NCI-H526 (cell line): Measurements from ENCODE around the gene DCDC2.
"Not testable (repeated sequence)": the region's sequence is repeated elsewhere in the genome, so short reads cannot be mapped to it uniquely, and the experiment has no call there.

Experiments
- DNase-seq, 2 experiments: peaks; one replicate each; lab custom pipeline; 2025; lab: John Stamatoyannopoulos, UW

DCDC2 gene

DNA sequence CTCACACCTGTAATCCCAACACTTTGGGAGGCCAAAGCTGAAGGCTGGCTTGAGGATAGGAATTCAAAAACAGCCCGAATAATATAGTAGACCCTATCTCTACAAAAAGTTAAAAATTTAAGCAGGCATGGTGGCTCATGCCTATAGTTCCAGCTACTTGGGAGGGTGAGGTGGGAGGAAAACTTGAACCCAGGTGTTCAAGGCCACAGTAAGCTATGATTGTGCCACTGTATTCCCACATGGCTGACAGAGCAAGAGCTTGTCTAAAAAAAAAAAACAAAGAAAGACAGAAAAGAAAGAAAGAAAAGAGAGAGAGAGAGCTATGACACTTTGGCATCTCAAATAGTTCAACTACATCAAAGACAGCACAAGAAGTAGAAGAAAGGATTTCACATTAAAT, 33.2 kb downstream of the DCDC2 start:
- DNase-seq: no peak

DNA sequence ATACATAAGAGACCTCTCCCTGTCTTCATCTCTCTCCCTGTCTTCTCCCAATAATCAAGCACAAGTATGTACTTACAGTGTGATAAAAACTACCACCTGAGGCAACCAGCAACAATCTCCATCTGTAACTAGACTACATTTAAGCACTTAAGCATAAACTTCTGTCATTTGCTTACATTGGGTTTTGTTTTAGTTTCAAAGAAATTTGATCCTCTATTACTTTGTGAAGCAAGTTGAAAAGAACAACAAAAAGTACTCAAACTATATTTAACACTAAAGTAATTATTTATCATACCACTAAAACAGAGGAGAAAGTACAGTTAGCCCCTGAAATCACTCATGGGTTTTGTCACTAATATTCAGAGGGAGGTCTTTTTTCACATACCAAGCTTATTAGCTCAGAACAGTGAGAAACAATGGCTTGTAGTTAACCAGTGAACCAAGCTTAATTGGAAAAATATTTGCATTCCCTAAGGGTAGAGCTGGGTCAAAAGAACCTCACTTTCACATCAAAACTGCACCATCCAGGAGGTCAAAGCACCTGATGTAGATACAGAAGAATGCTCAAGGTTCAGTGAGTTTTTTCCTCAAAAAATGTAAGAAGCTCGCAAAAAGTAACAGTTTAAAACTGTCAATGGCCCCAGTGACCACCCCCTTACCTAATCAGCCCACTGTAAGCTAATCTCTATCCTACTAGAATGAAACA, 34.1 kb downstream of the DCDC2 start:
- peak; percentile 45 to 68 for DNase-seq

DNA sequence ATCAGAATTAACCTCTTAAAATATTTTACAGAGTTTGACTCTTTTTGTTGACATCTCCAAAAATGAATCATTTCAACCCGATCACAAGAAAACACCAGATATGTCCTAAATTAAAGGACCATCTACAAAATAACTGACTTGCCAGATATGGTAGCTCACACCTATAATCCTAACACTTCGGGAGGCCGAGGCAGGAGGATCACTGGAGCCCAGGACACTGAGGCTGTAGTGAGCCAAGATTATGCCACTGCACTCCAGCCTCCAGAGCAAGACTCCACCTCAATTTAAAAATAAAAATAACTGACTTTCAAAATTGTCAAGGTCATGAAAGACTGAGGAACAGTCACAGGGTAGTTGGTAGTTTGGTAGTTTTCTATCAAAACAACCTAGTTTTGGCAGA, 34.9 kb downstream of the DCDC2 start:
- no peak for DNase-seq

DNA sequence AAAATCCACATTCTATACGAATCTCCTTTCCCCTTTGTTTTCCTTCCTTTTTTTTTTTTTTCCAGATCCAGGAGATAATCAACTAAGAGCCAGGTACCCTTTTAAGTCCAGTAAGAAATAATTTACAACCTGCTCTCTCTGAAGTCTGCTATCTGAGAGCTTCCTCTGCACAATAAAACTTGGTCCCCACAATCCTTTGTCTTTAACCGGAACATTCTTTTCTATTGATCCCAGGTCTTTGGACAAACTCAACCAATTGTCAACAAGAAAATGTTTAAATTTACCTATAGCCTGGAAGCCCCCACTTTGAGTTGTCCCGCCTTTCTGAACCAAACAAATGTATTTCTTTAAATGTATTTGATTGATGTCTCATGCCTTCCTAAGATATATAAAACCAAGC, 35.4 kb downstream of the DCDC2 start:
- not testable (repeated sequence) for DNase-seq

DNA sequence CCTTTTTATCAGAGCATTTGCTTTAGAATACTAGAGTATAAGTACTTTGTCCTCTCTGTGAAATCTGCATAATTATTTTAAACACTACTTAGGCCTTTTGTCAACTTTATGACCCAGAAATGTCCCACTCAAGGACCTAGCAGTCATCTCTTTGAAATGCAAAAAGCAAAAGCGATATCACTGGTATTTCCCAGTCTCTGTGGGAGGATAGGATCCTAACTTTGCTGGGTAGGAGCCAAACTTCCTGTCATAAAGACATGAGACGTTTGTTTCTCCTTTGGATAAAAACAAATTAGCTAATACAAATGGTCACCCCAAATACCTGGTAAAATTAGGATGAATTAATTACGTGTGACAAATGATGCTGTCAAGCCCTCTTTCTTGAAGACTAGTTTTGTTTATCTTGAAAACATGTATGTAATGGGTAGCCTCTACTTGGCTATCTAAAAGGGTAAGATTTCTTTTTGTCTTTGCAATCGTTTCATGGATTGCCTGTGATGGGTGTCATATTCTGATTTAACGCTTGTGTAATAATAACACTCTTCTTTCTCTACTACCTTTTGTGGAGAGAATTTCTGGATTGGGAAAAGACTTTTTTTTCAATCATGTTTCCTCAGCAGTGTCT, 36.2 kb downstream of the DCDC2 start:
- DNase-seq: no peak

DNA sequence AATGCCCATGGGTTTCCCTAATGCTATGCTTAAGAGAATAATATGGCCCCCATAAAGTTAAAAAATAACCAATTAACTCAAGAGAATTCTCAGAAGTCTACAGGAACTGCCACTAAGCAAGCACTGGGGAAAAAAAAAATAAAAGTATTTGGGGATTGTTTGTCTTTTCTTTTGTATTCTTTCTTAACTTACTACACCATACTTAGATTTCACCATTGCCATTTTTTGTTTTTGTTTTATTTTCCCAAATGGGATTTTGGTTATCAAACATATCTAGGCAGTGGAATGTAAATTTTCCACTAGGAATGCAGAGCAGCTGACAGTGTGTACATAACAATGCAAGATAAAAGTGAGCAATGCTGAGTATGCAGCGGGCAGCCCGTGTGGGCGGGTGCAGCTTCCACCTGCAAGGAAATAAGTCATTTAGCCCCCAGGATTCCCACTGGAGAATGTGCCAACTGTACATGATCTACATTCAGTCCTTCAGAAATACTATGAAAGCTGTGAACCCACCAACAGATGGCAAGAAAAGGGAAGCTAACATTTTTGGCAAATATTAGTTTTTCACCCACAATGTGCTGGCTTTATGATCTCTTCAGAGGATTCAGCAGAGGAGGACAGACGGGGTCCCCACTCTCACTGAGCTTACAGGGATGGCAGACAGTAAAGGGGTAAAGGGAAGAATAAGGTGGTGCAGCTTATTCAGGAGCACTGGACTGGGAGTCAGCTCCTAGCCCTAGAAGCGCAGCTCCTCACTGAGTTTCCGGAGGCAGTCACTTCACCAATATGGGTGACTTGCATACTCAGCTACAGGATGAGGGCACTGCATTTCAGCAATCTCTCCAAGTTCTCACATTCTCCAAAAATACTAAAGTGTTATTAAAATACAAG, 44.4 kb downstream of the DCDC2 start:
- DNase-seq: peak in 1 of 2 experiments; percentile 17

DNA sequence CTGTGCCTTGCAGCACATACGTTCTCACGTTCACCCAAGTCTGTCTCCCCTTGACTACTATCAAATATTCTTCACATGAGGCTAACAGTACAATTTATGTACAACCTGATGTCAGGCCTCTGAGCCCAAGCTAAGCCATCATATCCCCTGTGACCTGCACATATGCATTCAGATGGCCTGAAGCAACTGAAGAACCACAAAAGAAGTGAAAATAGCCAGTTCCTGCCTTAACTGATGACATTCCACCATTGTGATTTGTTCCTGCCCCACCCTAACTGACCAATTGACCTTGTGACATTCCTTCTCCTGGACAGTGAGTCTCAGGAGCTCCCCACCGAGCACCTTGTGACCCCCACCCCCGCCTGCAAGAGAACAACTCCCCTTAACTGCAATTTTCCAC, 46.1 kb downstream of the DCDC2 start:
- DNase-seq: not testable (repeated sequence)

DNA sequence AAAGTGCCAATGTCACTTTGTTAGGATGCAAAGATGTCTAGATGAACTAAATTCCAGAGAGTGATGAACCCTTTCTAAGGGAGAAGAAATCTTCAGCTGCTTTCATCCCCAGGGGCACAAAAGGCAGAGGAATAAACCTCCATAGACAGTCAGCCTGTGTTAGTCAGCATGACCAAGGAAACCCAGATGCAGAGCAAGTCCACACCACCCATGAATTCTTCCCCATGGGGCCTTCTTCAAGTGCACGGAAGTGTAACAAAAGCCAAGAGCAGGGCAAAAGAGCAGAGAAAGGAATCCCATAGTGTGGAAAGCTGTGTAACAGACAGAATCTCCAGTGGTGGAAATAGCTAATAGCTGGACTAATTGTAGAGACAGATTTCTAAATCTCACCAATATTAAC, 50.0 kb downstream of the DCDC2 start:
- no peak for DNase-seq

DNA sequence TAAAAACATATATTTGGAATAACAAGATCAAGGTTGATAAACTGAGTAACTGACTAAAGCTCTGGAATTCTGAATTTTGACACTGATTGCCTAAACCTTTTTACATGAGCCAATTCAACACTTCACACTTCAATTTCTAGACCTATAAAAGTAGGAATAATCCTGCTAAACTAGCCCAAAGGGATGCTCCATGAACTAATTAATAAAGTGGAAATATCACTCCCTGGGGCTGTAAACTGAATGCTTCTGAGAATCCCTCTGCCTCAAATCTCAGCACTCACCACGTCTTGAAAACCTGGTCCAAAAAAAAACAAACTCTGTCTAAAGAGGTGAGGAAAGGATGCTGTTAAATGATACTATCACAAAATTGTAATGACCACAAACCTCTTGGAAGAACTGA, 50.9 kb downstream of the DCDC2 start:
- DNase-seq: no peak

DNA sequence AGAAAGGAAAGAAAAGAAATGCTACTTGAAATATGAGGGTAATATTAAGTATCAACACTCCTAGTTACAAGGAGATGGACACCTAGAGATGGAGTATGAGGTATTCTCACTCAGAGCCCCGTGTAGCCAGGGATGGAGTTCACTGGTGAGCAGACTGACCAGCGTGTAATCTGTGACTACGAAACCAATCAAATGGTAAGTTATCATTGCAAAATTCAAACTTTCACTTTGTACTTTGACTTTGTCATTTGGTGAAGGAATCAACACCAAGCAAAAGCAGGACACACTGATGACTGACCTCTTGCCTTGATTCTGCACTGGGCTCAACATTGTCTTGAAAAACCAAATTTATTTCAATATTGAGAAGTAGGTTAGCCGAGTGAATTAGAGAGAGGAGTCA, 51.8 kb downstream of the DCDC2 start:
- no peak for DNase-seq

DNA sequence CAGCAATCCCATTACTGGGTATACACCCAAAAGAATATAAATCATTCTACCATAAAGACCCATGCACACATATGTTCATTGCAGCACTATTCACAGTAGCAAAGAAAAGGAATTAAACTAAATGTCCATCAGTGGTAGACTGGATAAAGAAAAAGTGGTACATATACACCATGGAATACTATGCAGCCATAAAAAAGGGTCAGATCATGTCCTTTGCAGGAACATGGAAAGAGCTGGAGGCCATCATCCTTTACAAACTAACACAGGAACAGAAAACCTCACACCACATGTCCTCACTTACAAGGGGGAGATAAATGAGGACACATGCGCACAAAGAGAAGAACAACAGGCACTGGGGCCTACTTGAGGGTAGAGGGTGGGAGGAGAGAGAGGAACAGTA, 60.9 kb downstream of the DCDC2 start:
- no peak for DNase-seq

DNA sequence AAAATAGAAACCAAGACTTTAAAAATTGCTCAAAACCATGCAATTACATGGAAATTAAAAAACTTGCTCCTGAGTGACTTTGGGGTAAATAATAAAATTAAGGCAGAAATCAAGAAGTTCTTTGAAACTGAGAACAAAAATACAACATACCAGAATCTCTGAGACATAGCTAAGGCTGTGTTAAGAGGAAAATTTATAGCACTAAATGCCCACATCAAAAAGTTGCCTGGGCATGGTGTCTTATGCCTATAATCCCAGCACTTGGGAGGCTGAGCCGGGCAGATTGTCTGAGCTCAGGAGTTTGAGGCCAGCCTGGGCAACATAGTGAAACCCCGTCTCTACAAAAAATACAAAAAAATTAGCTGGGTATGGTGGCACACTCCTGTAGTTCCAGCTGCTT, 64.0 kb downstream of the DCDC2 start:
- not testable (repeated sequence) for DNase-seq

DNA sequence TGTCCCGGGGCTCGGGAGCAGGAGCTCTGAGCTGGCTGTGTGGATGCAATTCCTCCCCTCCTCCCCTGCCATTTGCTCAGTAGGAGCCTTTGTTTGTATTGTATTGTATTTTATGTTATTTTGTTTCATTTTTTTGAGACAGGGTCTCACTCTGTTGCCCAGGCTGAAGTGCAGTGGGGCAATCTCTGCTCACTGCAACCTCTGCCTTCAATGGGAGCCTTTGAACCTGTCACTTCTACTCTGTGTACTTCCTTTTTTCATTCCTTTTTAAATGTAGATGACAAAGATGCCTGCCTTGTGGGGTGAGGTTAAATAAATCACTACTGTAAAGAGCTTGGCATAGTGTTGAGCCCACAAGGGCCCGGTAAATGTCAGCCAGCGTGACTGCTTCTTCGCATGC, 70.6 kb downstream of the DCDC2 start:
- no peak for DNase-seq

DNA sequence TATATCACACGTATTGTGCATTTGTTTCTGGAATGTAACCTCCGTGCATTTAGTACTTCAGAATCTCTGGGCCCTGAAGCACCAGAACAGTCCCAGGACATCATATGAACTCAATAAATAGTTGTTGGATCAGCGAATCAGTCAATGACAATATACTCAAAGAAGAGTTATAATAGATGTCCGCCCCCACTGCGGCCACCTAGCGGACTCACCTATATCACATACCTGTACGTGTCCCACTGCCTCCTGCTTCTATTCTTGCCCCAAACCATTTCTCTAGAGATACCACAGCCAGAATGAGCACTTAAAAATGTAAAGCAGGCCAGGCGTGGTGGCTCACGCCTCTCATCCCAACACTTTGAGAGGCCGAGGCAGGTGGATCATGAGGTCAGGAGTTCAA, 73.9 kb downstream of the DCDC2 start:
- no peak for DNase-seq

DNA sequence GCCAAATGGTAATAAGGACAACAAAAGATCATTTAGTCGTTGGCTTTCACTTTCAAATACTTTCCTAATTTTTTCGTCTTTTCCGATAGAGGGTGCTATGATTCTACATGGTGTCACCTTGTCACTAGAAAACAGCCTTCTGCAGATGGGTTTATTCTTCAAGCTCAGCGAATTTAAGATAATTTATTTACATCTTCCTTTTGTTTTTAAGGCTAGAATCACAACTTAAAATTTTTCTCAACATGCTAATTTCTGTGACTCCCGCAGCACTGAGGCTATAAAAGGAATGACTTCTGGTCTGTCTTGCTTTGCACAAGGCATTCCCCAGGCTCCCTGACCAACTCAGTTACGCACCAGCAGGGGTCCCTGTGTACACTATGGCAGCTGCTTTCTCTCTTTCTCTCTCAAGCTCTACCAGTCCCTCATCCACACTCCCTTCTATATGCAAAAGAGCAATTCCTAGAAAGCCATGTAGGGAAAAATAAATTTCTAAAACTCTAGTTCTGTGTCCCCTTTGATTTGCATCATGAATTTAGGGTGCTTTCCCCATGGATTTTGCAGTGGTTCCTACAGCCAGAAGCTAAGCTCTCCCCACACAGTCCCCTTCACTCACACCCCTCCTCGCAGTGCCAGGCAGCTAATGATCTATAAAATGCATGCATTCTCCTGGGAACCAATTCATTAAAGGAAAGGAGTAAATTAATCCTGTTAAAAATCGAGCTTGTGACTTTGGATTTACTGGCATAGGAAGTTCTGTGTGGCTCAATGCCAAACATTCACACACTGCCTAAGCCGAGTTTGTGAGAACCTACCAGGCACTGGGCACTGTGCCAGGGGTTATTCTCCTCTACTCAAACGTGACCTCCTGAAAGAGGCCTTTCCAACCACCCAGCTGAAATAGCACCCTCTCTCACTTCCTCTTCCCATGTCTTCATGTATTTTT, 74.5 kb downstream of the DCDC2 start:
- DNase-seq: peak; percentile 78 to 88

DNA sequence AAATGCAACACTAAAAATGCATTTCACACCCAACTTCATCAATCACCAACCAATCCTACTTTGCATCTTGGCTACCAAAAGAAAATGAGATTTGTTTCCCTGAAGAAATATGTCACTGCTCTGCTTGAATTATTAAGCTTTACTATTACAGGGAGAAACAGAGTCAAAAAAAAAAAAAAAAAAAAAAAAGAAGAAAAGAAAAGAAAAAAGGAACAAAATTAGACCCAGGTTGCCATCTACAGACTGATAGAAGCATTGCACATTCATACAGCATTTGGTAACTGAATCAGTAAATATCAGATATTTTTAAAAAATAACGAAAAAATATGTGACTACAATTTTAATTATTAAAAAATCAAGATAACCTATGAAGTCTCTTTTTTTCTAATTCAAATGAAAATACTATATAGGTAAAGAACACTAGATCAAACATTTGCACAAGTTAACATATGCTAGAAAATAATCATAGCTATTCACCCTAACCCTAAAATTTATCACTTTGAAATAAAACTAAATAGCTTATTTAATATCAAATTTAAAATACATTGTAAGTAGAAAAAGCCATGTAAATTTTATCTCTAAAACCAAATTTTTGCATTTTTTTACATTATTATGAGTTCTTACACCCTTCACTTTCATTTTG, 83.3 kb downstream of the DCDC2 start:
- peak in 1 of 2 experiments; percentile 35 for DNase-seq

DNA sequence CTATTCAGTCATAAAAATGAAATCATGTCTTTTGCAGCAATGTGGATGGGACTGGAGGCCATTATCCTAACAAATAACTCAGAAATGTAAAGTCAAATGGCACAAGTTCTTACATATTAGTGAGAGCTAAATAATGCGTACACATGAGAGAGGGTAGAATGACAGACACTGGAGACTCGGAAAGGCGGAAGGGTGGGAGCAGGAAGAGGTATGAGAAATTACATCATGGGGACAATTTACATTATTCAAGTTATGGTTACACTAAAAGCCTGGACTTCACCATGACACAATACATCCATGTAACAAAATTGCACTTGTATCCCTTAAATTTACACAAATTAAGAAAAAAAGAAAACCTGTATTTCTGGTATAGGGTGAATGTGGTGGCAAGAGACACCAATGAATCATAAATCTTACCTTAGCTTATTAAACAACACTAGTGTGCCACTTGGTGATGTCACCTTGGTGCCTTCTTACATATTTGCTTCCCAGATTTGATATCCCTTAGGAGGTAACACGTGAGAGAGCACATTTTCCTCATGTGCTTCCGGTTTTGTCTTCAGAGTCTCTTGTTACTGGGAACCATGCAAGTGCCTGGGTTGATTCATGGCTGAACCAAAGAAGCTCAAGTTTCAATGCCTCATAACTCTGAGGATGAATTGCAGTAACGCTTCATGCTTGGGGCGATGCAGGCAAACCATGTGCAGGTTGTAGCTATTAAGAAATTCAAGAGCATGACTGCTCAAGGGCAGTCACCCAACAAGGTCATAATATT, 84.6 kb downstream of the DCDC2 start:
- DNase-seq: no peak

DNA sequence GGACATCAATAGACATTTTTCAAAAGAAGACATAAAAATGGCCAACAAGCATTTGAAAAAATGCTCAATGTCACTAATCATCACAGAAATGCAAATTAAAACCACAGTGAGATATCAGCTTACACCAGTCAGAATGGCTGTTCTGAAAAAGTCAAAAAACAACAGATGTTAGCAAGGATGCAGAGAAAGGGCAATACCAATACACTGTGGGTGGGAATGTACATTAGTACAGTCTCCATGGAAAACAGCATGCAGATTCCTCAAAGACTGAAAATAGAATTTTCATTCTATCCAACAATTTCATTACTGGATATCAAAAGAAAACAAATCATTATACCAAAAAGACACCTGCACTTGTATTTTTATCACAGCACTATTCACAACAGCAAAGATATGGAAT, 85.3 kb downstream of the DCDC2 start:
- DNase-seq: peak; percentile 15 to 57

DNA sequence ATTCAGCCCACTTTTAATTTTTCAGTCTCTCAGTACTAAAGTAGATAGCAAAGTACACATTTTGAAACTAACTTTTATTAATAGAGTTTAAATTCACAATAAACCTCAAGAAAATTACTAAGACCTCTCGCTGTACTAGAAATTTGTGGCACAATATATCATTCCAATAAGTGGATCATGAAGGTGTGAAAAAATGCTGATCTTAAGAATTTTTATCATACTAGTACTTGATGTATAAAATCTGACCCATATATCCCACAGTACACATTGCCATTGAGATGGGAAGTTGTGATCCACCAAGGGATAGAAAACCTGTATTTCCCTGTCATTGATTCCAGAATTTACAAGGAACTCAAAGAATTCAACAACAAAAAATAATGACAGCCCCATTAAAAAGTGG, 85.7 kb downstream of the DCDC2 start:
- no peak for DNase-seq

DNA sequence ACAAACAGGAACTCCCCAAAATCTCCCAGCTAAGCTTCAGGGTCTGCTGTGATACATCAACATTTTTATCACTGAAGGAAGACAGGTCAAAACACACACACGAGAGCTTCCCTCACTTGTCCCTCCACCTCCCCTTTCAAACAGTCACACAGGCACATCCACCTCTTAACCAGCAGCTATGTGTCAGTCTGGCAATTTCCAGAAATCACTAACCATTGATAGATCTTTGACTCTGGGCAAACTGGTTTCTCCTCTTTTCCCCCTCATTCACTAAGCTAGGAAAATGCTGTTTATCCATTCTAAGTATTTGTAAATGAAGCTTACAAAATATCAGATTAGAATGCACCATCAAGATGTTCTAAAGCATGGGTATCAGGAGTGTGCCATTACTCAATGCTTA, 87.8 kb downstream of the DCDC2 start:
- DNase-seq: peak in 1 of 2 experiments; percentile 25
